ENCODE data around the gene SPAG5.

SPAG5 gene, protein sequence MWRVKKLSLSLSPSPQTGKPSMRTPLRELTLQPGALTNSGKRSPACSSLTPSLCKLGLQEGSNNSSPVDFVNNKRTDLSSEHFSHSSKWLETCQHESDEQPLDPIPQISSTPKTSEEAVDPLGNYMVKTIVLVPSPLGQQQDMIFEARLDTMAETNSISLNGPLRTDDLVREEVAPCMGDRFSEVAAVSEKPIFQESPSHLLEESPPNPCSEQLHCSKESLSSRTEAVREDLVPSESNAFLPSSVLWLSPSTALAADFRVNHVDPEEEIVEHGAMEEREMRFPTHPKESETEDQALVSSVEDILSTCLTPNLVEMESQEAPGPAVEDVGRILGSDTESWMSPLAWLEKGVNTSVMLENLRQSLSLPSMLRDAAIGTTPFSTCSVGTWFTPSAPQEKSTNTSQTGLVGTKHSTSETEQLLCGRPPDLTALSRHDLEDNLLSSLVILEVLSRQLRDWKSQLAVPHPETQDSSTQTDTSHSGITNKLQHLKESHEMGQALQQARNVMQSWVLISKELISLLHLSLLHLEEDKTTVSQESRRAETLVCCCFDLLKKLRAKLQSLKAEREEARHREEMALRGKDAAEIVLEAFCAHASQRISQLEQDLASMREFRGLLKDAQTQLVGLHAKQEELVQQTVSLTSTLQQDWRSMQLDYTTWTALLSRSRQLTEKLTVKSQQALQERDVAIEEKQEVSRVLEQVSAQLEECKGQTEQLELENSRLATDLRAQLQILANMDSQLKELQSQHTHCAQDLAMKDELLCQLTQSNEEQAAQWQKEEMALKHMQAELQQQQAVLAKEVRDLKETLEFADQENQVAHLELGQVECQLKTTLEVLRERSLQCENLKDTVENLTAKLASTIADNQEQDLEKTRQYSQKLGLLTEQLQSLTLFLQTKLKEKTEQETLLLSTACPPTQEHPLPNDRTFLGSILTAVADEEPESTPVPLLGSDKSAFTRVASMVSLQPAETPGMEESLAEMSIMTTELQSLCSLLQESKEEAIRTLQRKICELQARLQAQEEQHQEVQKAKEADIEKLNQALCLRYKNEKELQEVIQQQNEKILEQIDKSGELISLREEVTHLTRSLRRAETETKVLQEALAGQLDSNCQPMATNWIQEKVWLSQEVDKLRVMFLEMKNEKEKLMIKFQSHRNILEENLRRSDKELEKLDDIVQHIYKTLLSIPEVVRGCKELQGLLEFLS

DNA sequence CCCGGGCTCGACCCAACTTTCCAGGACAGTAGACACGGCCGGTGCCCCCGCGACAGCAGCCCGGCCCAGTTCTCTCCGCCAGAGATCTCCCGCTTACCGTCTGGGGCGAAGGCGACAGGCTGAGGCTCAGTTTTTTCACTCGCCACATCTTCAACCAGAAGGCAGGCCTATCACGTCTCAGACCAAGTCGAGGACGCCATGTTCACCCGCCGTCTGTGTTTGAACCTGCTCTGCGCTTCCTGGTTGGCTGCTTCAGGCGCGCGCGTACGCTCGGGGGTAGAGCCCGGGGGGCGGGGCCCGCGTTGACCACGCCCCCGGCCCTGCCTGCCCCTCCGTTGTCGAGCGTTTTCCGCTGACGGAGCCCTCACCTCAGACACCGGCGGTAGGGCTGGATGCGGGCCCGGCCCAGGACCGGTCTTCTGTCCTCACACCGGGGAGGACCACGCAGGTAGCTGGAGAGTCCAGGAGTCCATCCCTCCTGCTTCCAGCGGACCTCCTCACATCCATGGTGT is at the start of gene SPAG5:
Gene SPAG5, minus strand, starts transcription at position 227 of the 512 bp plus-strand sequence. Its CDS starts 79 bp downstream, at position 148.
- peaks cover 28% of the 10 kb centered on the region for H3K36me3 ChIP-seq (ENCODE audit: low read depth)

DNA sequence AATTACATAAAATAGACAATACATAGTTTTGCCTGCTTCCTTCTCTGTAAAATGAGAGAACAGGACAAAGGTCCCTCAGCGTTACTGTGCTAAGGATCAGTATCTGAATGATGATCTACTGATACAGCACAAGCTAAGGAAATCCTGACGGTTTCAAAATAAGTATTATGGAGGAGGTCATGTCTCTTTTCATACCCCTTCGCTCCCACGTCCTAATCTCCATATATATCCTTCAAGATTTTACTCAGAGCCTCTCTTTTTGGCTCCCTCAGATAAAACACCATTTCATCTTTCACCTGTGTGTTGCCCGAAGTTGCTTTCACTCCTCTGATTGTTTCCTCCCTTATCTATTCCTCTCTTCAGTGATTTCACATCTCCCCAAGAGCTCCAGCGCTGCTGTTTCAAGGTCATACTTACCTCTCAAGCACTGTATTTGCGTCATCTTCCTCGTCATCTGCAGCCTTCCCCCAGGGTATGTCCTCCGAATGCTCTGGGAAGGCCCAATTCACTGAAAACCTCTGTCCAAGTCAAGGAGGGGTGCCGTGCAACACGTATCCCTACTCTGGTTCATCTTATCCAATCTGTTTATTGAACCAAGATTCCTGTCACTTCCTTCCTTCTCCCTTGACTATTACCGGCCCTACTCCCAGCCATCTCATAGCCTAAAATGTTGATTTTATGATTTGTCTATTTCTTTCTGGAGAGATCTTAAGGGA is 47.4 kb upstream of the SPAG5 start:
- no peaks in the 10 kb centered on the region for H3K27me3 ChIP-seq (ENCODE audit: insufficient read depth, poor library complexity, severe bottlenecking)
- no peaks in the 10 kb centered on the region for H3K9me3 ChIP-seq (ENCODE audit: severe bottlenecking)
- peaks cover 8% of the 10 kb centered on the region for H3K4me1 ChIP-seq (ENCODE audit: insufficient read depth, poor library complexity, severe bottlenecking)
- peaks cover 46% of the 10 kb centered on the region for H3K36me3 ChIP-seq (ENCODE audit: low read depth)
- TF ChIP-seq, protein P1, sequence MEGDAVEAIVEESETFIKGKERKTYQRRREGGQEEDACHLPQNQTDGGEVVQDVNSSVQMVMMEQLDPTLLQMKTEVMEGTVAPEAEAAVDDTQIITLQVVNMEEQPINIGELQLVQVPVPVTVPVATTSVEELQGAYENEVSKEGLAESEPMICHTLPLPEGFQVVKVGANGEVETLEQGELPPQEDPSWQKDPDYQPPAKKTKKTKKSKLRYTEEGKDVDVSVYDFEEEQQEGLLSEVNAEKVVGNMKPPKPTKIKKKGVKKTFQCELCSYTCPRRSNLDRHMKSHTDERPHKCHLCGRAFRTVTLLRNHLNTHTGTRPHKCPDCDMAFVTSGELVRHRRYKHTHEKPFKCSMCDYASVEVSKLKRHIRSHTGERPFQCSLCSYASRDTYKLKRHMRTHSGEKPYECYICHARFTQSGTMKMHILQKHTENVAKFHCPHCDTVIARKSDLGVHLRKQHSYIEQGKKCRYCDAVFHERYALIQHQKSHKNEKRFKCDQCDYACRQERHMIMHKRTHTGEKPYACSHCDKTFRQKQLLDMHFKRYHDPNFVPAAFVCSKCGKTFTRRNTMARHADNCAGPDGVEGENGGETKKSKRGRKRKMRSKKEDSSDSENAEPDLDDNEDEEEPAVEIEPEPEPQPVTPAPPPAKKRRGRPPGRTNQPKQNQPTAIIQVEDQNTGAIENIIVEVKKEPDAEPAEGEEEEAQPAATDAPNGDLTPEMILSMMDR (IDR thresholded peaks at IDR 0.05; ENCODE audit: poor library complexity, severe bottlenecking) = no peak
- peak overlapping the region; percentile 48 for H3K27ac ChIP-seq (ENCODE audit: poor library complexity, severe bottlenecking)
- ATAC-seq (ENCODE audit: low read depth) (no peak), DNase-seq (ENCODE audit: low spot score) (no peak)
- peak overlapping the region; percentile 39 for H3K4me3 ChIP-seq (ENCODE audit: severe bottlenecking)

More for the DNA sequence above, at the start of gene SPAG5:
- Histone ChIP-seq H3K27ac (ENCODE audit: poor library complexity, severe bottlenecking) (peak within 1 kb of the TSS; percentile 68), H3K27me3 (ENCODE audit: insufficient read depth, poor library complexity, severe bottlenecking) (no peaks in the 10 kb centered on the region), H3K4me1 (ENCODE audit: insufficient read depth, poor library complexity, severe bottlenecking) (peaks cover 5% of the 10 kb centered on the region), H3K9me3 (ENCODE audit: severe bottlenecking) (no peaks in the 10 kb centered on the region), H3K4me3 (ENCODE audit: severe bottlenecking) (peak within 1 kb of the TSS; percentile 61)
- DNase-seq (ENCODE audit: low spot score) (peak; percentile 93), ATAC-seq (ENCODE audit: low read depth) (peak; percentile 86)
- TF ChIP-seq, protein P1 (IDR thresholded peaks at IDR 0.05; ENCODE audit: poor library complexity, severe bottlenecking) = no peak

DNA sequence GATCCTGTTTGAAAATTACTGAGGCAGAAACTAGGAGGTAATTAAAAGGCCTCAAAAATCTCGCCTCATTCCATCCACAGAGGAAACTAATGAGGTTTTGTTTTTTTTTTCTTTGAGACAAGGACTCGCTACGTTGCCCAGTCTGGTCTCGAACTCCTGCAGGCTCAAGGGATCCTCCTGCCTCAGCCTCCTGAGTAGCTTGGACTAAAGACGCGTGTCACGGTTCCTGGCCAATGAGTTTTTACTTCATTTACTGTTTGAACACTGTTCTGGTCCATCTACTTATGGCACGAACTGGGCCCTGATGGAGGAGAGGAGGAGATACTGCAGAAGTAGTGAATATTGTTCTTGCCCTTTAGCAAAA is 46.7 kb upstream of the SPAG5 start:
- Histone ChIP-seq H3K9me3 (ENCODE audit: severe bottlenecking) (no peaks in the 10 kb centered on the region), H3K36me3 (ENCODE audit: low read depth) (peaks cover 47% of the 10 kb centered on the region), H3K27me3 (ENCODE audit: insufficient read depth, poor library complexity, severe bottlenecking) (no peaks in the 10 kb centered on the region), H3K4me1 (ENCODE audit: insufficient read depth, poor library complexity, severe bottlenecking) (peaks cover 8% of the 10 kb centered on the region), H3K4me3 (ENCODE audit: severe bottlenecking) (peak overlapping the region; percentile 39), H3K27ac (ENCODE audit: poor library complexity, severe bottlenecking) (peak overlapping the region; percentile 48)
- DNase-seq (ENCODE audit: low spot score) (no peak), ATAC-seq (ENCODE audit: low read depth) (no peak)
- TF ChIP-seq, protein P1 (IDR thresholded peaks at IDR 0.05; ENCODE audit: poor library complexity, severe bottlenecking) = no peak

DNA sequence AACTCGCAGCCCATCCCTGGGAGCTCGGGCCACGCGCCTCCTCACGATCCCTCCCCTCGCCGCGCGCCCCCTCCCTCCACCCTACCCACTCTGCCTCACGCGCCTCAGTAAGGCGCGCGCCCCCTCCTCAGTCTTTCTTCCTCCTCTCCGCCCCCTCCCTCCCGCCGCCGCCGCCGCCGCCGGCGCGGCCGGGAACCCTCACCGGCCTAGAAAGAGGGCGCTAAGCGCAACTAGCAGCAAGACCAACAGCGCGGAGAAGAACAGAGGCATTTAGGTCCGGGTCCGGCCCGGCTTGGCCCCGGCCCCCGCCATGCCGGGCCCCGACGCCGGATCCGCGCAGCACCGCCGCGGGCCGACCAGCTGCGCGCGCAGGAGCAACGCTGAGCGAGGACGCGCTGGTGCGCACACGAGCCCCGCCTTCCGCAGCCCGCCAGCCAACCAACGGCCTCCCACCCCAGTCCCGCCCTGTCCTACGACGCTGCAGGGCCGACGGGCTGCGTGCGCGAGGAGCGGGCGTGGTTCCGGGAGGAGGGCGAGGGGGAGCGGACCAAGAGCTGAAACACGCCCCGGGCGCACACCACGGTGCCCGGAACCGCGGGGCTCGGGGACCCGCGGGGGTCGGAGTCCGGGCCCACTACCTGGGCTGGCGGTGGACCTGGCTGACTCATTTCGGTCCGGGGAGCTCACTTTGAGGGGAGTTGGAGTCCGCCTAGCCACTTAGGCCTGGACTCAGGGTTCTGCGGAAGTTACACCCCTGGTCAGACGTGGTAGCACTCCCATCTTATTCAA is 46.2 kb upstream of the SPAG5 start, which contains the start of gene BLTP2:
Gene BLTP2, minus strand, starts transcription at position 372 of the 789 bp plus-strand sequence. Its CDS starts 102 bp downstream, at position 270.
- DNase-seq (ENCODE audit: low spot score) = peak; percentile 94
- H3K4me1 ChIP-seq (ENCODE audit: insufficient read depth, poor library complexity, severe bottlenecking) = peaks cover 8% of the 10 kb centered on the region
- peak within 1 kb of the TSS; percentile 48 for H3K27ac ChIP-seq (ENCODE audit: poor library complexity, severe bottlenecking)
- TF ChIP-seq, protein P1 (IDR thresholded peaks at IDR 0.05; ENCODE audit: poor library complexity, severe bottlenecking) = no peak
- H3K36me3 ChIP-seq (ENCODE audit: low read depth) = peaks cover 49% of the 10 kb centered on the region
- no peaks in the 10 kb centered on the region for H3K27me3 ChIP-seq (ENCODE audit: insufficient read depth, poor library complexity, severe bottlenecking)
- peak; percentile 98 for ATAC-seq (ENCODE audit: low read depth)
- H3K9me3 ChIP-seq (ENCODE audit: severe bottlenecking) = no peaks in the 10 kb centered on the region
- peak within 1 kb of the TSS; percentile 39 for H3K4me3 ChIP-seq (ENCODE audit: severe bottlenecking)

All from RWPE2 (cell line).